HEK293 (cell line): ENCODE measurements around the gene SERAC1.

Experiments used
- CTCF ChIA-PET: fragments of 350-600 bp; formaldehyde crosslinking; extraction: SDS; loops from one replicate; lab custom pipeline; 2021; ENCODE audit warnings: antibody characterized with exemption; lab: Yijun Ruan, JAX
- POLR2A ChIA-PET: fragments of 300-600 bp; formaldehyde crosslinking; extraction: SDS; loops from one replicate; lab custom pipeline; 2020; ENCODE audit warnings: antibody characterized with exemption, inconsistent platforms; lab: Yijun Ruan, JAX
- H3K27ac ChIP-seq: fragments of 200-500 bp; sonication (Bioruptor generic); 2 replicates; pipeline ENCODE4 v1.5.1; 2014; ENCODE audit warnings: low read depth, low read length, control low read depth, inconsistent platforms; ENCODE audit errors: extremely low read depth
- H3K36me3 ChIP-seq, 2 experiments: fragments of 200-500 bp in 1 of 2; sonication (Bioruptor generic) in 1 of 2; 1 replicate in 1 of 2; 2 replicates in 1 of 2; pipeline ENCODE4 v1.5.1; 2014 to 2017; ENCODE audit warnings: inconsistent platforms in 2 of 2, low read length in 2 of 2; ENCODE audit not compliant: control insufficient read depth in 2 of 2, insufficient read depth in 1 of 2
- H3K4me1 ChIP-seq: fragments of 200-500 bp; sonication (Bioruptor generic); 2 replicates; pipeline ENCODE4 v1.5.1; 2014; ENCODE audit warnings: mild to moderate bottlenecking, low read length, inconsistent platforms; ENCODE audit not compliant: control insufficient read depth, insufficient read depth
- H3K4me3 ChIP-seq: 2 replicates; pipeline ENCODE4 v1.5.1; 2011; ENCODE audit warnings: low read depth, mild to moderate bottlenecking, control low read depth, low read length, moderate library complexity
- H3K9me3 ChIP-seq: fragments of 200-500 bp; sonication (Bioruptor generic); 2 replicates; pipeline ENCODE4 v1.5.1; 2014; ENCODE audit warnings: low read depth, low read length, inconsistent platforms; ENCODE audit not compliant: control insufficient read depth, insufficient read depth
- AEBP2 ChIP-seq: fragments of 450-650 bp; formaldehyde crosslinking; IDR thresholded peaks from 2 replicates; pipeline ENCODE4 v1.5.1; 2016; ENCODE audit warnings: missing biosample characterization, missing genetic modification characterization, borderline replicate concordance
- HOXA7 ChIP-seq: sonication (generic); formaldehyde crosslinking; IDR thresholded peaks from 2 replicates; pipeline ENCODE4 v1.8.1; 2022; ENCODE audit warnings: missing genetic modification reagents, borderline replicate concordance
- SALL2 ChIP-seq: fragments of 450-650 bp; formaldehyde crosslinking; IDR thresholded peaks from 2 replicates; pipeline ENCODE4 v1.5.0; 2017; ENCODE audit warnings: missing biosample characterization, mild to moderate bottlenecking, missing genetic modification characterization, borderline replicate concordance
- SCRT1 ChIP-seq: fragments of 450-650 bp; formaldehyde crosslinking; IDR thresholded peaks from 2 replicates; pipeline ENCODE4 v1.5.1; 2016; ENCODE audit warnings: missing biosample characterization, missing genetic modification characterization, borderline replicate concordance
- ZBTB17 ChIP-seq: fragments of 450-650 bp; formaldehyde crosslinking; IDR thresholded peaks from 2 replicates; pipeline ENCODE4 v1.5.1; 2016; ENCODE audit warnings: missing biosample characterization, missing genetic modification characterization
- ZFP69B ChIP-seq: fragments of 450-650 bp; formaldehyde crosslinking; IDR thresholded peaks from 2 replicates; pipeline ENCODE4 v1.5.1; 2016; ENCODE audit warnings: missing biosample characterization, missing genetic modification characterization
- ZNF133 ChIP-seq: fragments of 450-650 bp; formaldehyde crosslinking; IDR thresholded peaks from 2 replicates; pipeline ENCODE4 v1.5.1; 2016; ENCODE audit warnings: missing biosample characterization, missing genetic modification characterization
- ZNF140 ChIP-seq: fragments of 450-650 bp; formaldehyde crosslinking; IDR thresholded peaks from 2 replicates; pipeline ENCODE4 v1.5.1; 2016; ENCODE audit warnings: missing biosample characterization, missing genetic modification characterization
- ZNF214 ChIP-seq: fragments of 450-650 bp; formaldehyde crosslinking; IDR thresholded peaks from 2 replicates; pipeline ENCODE4 v1.5.1; 2017; ENCODE audit warnings: missing biosample characterization, mild to moderate bottlenecking, missing genetic modification characterization, borderline replicate concordance
- ZNF221 ChIP-seq: fragments of 450-650 bp; formaldehyde crosslinking; IDR thresholded peaks from 2 replicates; pipeline ENCODE4 v1.5.1; 2017; ENCODE audit warnings: missing biosample characterization, missing genetic modification characterization, borderline replicate concordance
- ZNF292 ChIP-seq: fragments of 450-650 bp; formaldehyde crosslinking; IDR thresholded peaks from 2 replicates; pipeline ENCODE4 v1.5.1; 2016; ENCODE audit warnings: low read depth, missing biosample characterization, missing genetic modification characterization, borderline replicate concordance
- ZNF48 ChIP-seq: fragments of 450-650 bp; formaldehyde crosslinking; IDR thresholded peaks from 2 replicates; pipeline ENCODE4 v1.5.1; 2016; ENCODE audit warnings: missing biosample characterization, missing genetic modification characterization
- ZNF544 ChIP-seq: fragments of 450-650 bp; formaldehyde crosslinking; IDR thresholded peaks from 2 replicates; pipeline ENCODE4 v1.5.0; 2017; ENCODE audit warnings: missing biosample characterization, missing genetic modification characterization
- ZNF549 ChIP-seq: fragments of 450-650 bp; IDR thresholded peaks from 2 replicates; pipeline ENCODE4 v1.5.1; 2018; ENCODE audit warnings: missing biosample characterization, missing genetic modification characterization, mild to moderate bottlenecking, inconsistent platforms, moderate library complexity
- ZNF600 ChIP-seq: fragments of 450-650 bp; formaldehyde crosslinking; IDR thresholded peaks from 2 replicates; pipeline ENCODE4 v1.5.1; 2016; ENCODE audit warnings: missing biosample characterization, missing genetic modification characterization
- ZNF639 ChIP-seq: fragments of 450-650 bp; formaldehyde crosslinking; IDR thresholded peaks from 2 replicates; pipeline ENCODE4 v1.5.1; 2016; ENCODE audit warnings: missing biosample characterization, missing genetic modification characterization
- ZNF654 ChIP-seq: fragments of 450-650 bp; formaldehyde crosslinking; IDR thresholded peaks from 2 replicates; pipeline ENCODE4 v1.5.1; 2016; ENCODE audit warnings: low read depth, missing biosample characterization, missing genetic modification characterization
- ZNF701 ChIP-seq: fragments of 450-650 bp; formaldehyde crosslinking; IDR thresholded peaks from 2 replicates; pipeline ENCODE4 v1.5.1; 2016; ENCODE audit warnings: missing biosample characterization, missing genetic modification characterization
- ZNF707 ChIP-seq: fragments of 450-650 bp; formaldehyde crosslinking; IDR thresholded peaks from 2 replicates; pipeline ENCODE4 v1.5.1; 2016; ENCODE audit warnings: missing biosample characterization, missing genetic modification characterization
- ZNF747 ChIP-seq: fragments of 450-650 bp; formaldehyde crosslinking; IDR thresholded peaks from 2 replicates; pipeline ENCODE4 v1.5.1; 2016; ENCODE audit warnings: missing biosample characterization, missing genetic modification characterization
- ZNF776 ChIP-seq: fragments of 450-650 bp; formaldehyde crosslinking; IDR thresholded peaks from 2 replicates; pipeline ENCODE4 v1.5.0; 2017; ENCODE audit warnings: missing biosample characterization, missing genetic modification characterization, borderline replicate concordance
- TF ChIP-seq, protein P1 (sequence below): fragments of 450-650 bp; formaldehyde crosslinking; IDR thresholded peaks from 2 replicates; pipeline ENCODE4 v1.5.1; 2016; ENCODE audit warnings: missing biosample characterization, missing genetic modification characterization, low read depth
- TF ChIP-seq, protein P2 (sequence below): fragments of 450-650 bp; formaldehyde crosslinking; IDR thresholded peaks from 2 replicates; pipeline ENCODE4 v1.5.1; 2016; ENCODE audit warnings: missing biosample characterization, missing genetic modification characterization

The SERAC1 gene

DNA sequence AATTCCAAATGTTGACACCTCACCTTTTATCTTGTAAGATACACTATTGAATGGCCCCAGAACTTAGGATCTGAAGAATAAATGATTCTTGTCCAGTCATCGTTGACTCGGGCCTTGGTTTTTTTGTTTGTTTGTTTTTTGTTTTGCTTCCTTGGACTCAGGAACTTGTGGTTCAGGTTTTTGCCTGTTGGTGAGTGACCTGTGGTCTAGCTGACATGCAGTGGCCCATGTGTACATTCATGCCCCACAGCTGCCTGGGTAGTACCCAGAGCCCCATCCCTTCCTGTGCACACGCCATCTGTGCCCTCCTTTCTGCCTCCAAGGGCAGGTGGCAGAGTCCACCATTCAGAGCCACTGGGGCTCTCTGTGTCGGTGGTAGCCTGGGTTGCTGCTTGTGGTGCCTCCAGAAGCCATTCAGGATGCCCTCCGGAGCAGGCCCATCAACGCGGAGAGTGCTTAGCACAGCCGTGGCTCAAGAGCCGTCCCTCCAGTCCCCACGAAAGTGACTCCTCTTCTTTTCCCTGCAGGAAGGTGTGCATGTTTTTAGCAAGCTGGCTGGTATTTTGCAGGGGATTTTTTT, 100.5 kb downstream of the SERAC1 start:
- Histone ChIP-seq H3K27ac (no peak overlapping the region), H3K4me3 (no peak overlapping the region), H3K36me3 (peaks cover 0 to 84% of the 10 kb centered on the region in 2 experiments; a peak in 2 of 3 replicates), H3K9me3 (no peaks in the 10 kb centered on the region), H3K4me1 (no peaks in the 10 kb centered on the region)
- CTCF ChIA-PET: interaction anchor here (0.5 to 1.7 kb wide), 2 partner anchors 41 to 1065 kb away, joined by 4 to 5 read pairs; no protein-coding TSS in a partner anchor
- POLR2A ChIA-PET: no interaction called here
- TF ChIP-seq SCRT1 (no peak), ZNF544 (tag by site-specific recombination) (no peak), ZNF639 (tag by site-specific recombination) (no peak), ZNF707 (tag by site-specific recombination) (no peak), ZNF133 (tag by site-specific recombination) (no peak), SALL2 (tag by site-specific recombination) (no peak)
- TF ChIP-seq, protein P1, sequence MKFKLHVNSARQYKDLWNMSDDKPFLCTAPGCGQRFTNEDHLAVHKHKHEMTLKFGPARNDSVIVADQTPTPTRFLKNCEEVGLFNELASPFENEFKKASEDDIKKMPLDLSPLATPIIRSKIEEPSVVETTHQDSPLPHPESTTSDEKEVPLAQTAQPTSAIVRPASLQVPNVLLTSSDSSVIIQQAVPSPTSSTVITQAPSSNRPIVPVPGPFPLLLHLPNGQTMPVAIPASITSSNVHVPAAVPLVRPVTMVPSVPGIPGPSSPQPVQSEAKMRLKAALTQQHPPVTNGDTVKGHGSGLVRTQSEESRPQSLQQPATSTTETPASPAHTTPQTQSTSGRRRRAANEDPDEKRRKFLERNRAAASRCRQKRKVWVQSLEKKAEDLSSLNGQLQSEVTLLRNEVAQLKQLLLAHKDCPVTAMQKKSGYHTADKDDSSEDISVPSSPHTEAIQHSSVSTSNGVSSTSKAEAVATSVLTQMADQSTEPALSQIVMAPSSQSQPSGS: no peak

DNA sequence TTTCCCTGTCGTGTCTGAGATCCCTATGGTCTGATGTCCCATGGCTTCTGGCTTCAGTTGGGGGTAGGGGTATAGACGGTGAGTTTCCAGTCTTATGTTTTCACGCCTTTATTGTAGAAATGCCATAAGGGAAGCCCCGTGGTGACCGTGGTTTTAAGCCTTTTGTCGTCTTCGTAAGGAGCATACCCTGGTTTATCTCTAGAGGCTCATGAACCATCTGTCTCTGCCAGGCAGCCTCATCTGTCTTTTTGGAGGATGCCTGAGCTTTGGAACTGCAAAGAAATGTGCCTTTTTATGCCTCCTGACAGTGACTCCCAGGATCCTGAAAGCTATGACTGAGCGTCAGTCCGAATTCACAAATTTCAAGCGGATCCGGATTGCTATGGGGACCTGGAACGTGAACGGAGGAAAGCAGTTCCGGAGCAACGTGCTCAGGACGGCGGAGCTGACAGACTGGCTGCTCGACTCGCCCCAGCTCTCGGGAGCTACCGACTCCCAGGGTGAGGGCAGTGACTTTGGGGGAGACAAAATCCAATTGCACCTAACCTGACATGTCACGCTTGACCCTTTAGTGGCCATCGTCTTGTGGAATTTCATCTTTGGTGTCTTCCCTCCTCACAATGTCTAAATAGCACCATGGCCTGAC, 101.8 kb downstream of the SERAC1 start:
- TF ChIP-seq ZNF747 (tag by site-specific recombination) (no peak), HOXA7 (no peak), ZNF600 (tag by site-specific recombination) (0 out of 2 replicates have a peak, but pooled peaks have one; percentile 18), ZNF701 (no peak)
- Histone ChIP-seq H3K4me3 (no peak overlapping the region), H3K36me3 (peaks cover 0 to 88% of the 10 kb centered on the region in 2 experiments; a peak in 2 of 3 replicates), H3K4me1 (no peaks in the 10 kb centered on the region), H3K9me3 (no peaks in the 10 kb centered on the region), H3K27ac (no peak overlapping the region)
- CTCF ChIA-PET: interaction anchor here (0.5 kb wide), 1 partner anchor 75 kb away, joined by 3 read pairs; no protein-coding TSS in a partner anchor
- POLR2A ChIA-PET: no interaction called here

GRCh38 chr6:158064725-158065251, 103.3 kb downstream of the SERAC1 start:
- no peak overlapping the region for H3K27ac ChIP-seq
- no peaks in the 10 kb centered on the region for H3K9me3 ChIP-seq
- H3K4me1 ChIP-seq: no peaks in the 10 kb centered on the region
- H3K36me3 ChIP-seq: peaks cover 0 to 78% of the 10 kb centered on the region in 2 experiments; a peak in 2 of 3 replicates
- no peak overlapping the region for H3K4me3 ChIP-seq
- TF ChIP-seq ZNF292 (tag by site-specific recombination): no peak
- no peak for TF ChIP-seq ZBTB17 (tag by site-specific recombination)
- no peak for TF ChIP-seq ZNF221 (tag by site-specific recombination)
- no peak for TF ChIP-seq ZNF140 (tag by site-specific recombination)
- no peak for TF ChIP-seq AEBP2 (tag by site-specific recombination)
- TF ChIP-seq ZNF214: no peak
- no peak for TF ChIP-seq ZFP69B (tag by site-specific recombination)
- no peak for TF ChIP-seq ZNF48 (tag by site-specific recombination)
- TF ChIP-seq ZNF549: no peak
- TF ChIP-seq ZNF654 (tag by site-specific recombination): no peak
- TF ChIP-seq ZNF776: no peak
- TF ChIP-seq, protein P2, sequence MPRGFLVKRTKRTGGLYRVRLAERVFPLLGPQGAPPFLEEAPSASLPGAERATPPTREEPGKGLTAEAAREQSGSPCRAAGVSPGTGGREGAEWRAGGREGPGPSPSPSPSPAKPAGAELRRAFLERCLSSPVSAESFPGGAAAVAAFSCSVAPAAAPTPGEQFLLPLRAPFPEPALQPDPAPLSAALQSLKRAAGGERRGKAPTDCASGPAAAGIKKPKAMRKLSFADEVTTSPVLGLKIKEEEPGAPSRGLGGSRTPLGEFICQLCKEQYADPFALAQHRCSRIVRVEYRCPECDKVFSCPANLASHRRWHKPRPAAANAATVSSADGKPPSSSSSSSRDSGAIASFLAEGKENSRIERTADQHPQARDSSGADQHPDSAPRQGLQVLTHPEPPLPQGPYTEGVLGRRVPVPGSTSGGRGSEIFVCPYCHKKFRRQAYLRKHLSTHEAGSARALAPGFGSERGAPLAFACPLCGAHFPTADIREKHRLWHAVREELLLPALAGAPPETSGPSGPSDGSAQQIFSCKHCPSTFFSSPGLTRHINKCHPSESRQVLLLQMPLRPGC (tag by site-specific recombination): no peak
- TF ChIP-seq, all 188 proteins: peak for 0
- CTCF ChIA-PET: interaction anchor here (1.1 kb wide), 1 partner anchor 23 kb away, joined by 4 read pairs; no protein-coding TSS in a partner anchor
- POLR2A ChIA-PET: no interaction called here
